ENCODE data around the gene FSTL4.

FSTL4 gene

GRCh38 chr5:133363807-133364587 lies 248.3 kb downstream of the FSTL4 start:
- H3K27me3 ChIP-seq (ENCODE audit: insufficient read depth, low read length), result 0 out of 2 replicates have a peak, but pooled peaks cover 2% of the 10 kb centered on the region
- TF ChIP-seq EZH2 (IDR thresholded peaks at IDR 0.05; ENCODE audit: borderline replicate concordance, low read length) (no peak), CTCF (IDR thresholded peaks at IDR 0.05; ENCODE audit: low read length) (no peak)
- H2AFZ ChIP-seq (ENCODE audit: low read length), result no peak overlapping the region
- H3K4me3 ChIP-seq (ENCODE audit: low read depth, low read length, poor library complexity, severe bottlenecking), result no peak overlapping the region
- no peaks in the 10 kb centered on the region for H3K9me2 ChIP-seq (ENCODE audit: low read depth, low read length)
- H3K4me1 ChIP-seq (ENCODE audit: insufficient read depth, low read length, severe bottlenecking), result no peaks in the 10 kb centered on the region
- H3K36me3 ChIP-seq (ENCODE audit: insufficient read depth, low read length), result no peaks in the 10 kb centered on the region
- H3K79me2 ChIP-seq (ENCODE audit: insufficient read depth, low read length), result no peaks in the 10 kb centered on the region
- H3K9me3 ChIP-seq (ENCODE audit: low read length), result no peaks in the 10 kb centered on the region
- no peaks in the 10 kb centered on the region for H4K20me1 ChIP-seq (ENCODE audit: insufficient read depth, low read length)
- no peak overlapping the region for H3K9ac ChIP-seq (ENCODE audit: low read length)
- H3F3A ChIP-seq (ENCODE audit: insufficient read depth, low read length), result no peaks in the 10 kb centered on the region
- no peak overlapping the region for H3K4me2 ChIP-seq (ENCODE audit: low read length)
- no peak overlapping the region for H3K27ac ChIP-seq (ENCODE audit: low read depth, low read length, poor library complexity, severe bottlenecking)

- H3K27me3 ChIP-seq (ENCODE audit: insufficient read depth, low read length), result peaks cover 2% of the 10 kb centered on the region; the same call in 1 of the 2 replicates
- H3K9me3 ChIP-seq (ENCODE audit: low read length), result no peaks in the 10 kb centered on the region
- no peaks in the 10 kb centered on the region for H3F3A ChIP-seq (ENCODE audit: insufficient read depth, low read length)
- TF ChIP-seq EZH2 (IDR thresholded peaks at IDR 0.05; ENCODE audit: borderline replicate concordance, low read length), result no peak
- no peak for TF ChIP-seq CTCF (IDR thresholded peaks at IDR 0.05; ENCODE audit: low read length)
- H3K4me1 ChIP-seq (ENCODE audit: insufficient read depth, low read length, severe bottlenecking), result no peaks in the 10 kb centered on the region
- H3K27ac ChIP-seq (ENCODE audit: low read depth, low read length, poor library complexity, severe bottlenecking), result no peak overlapping the region
- H3K4me2 ChIP-seq (ENCODE audit: low read length), result no peak overlapping the region
- H3K9ac ChIP-seq (ENCODE audit: low read length), result no peak overlapping the region
- H3K9me2 ChIP-seq (ENCODE audit: low read depth, low read length), result no peaks in the 10 kb centered on the region
- no peaks in the 10 kb centered on the region for H4K20me1 ChIP-seq (ENCODE audit: insufficient read depth, low read length)
- H3K79me2 ChIP-seq (ENCODE audit: insufficient read depth, low read length), result no peaks in the 10 kb centered on the region
- no peak overlapping the region for H3K4me3 ChIP-seq (ENCODE audit: low read depth, low read length, poor library complexity, severe bottlenecking)
- no peak overlapping the region for H2AFZ ChIP-seq (ENCODE audit: low read length)
- no peaks in the 10 kb centered on the region for H3K36me3 ChIP-seq (ENCODE audit: insufficient read depth, low read length)
Measured at GRCh38 chr5:133362438-133362837, 249.9 kb downstream of the FSTL4 start.

GRCh38 chr5:133361922-133362321 lies 250.4 kb downstream of the FSTL4 start:
- Histone ChIP-seq H3K79me2 (ENCODE audit: insufficient read depth, low read length) (no peaks in the 10 kb centered on the region), H3K4me3 (ENCODE audit: low read depth, low read length, poor library complexity, severe bottlenecking) (no peak overlapping the region), H3K27ac (ENCODE audit: low read depth, low read length, poor library complexity, severe bottlenecking) (no peak overlapping the region), H4K20me1 (ENCODE audit: insufficient read depth, low read length) (no peaks in the 10 kb centered on the region), H2AFZ (ENCODE audit: low read length) (no peak overlapping the region), H3K9me2 (ENCODE audit: low read depth, low read length) (no peaks in the 10 kb centered on the region), H3K4me1 (ENCODE audit: insufficient read depth, low read length, severe bottlenecking) (no peaks in the 10 kb centered on the region), H3K9me3 (ENCODE audit: low read length) (no peaks in the 10 kb centered on the region), H3K9ac (ENCODE audit: low read length) (no peak overlapping the region), H3K27me3 (ENCODE audit: insufficient read depth, low read length) (peaks cover 2% of the 10 kb centered on the region; the same call in 1 of the 2 replicates), H3F3A (ENCODE audit: insufficient read depth, low read length) (no peaks in the 10 kb centered on the region), H3K36me3 (ENCODE audit: insufficient read depth, low read length) (no peaks in the 10 kb centered on the region), H3K4me2 (ENCODE audit: low read length) (no peak overlapping the region)
- TF ChIP-seq EZH2 (IDR thresholded peaks at IDR 0.05; ENCODE audit: borderline replicate concordance, low read length), result no peak
- TF ChIP-seq CTCF (IDR thresholded peaks at IDR 0.05; ENCODE audit: low read length), result no peak
